NCI-H526 treated with DMSO at 0.1 percent for 48 hours (cell line): Measurements from ENCODE around the gene PIAS4.

Experiments
- DNase-seq: peaks from one replicate; lab custom pipeline; 2025; lab: John Stamatoyannopoulos, UW

PIAS4 gene

GRCh38 chr19:4023600-4024398 lies 16.3 kb downstream of the PIAS4 start:
- DNase-seq = no peak

- no peak for DNase-seq
These were observed 17.8 kb downstream of the PIAS4 start for GRCh38 chr19:4025317-4025716.

- DNase-seq = no peak
These were observed 19.6 kb downstream of the PIAS4 start for GRCh38 chr19:4027146-4027545.

GRCh38 chr19:4028334-4029246 lies 21.1 kb downstream of the PIAS4 start:
- no peak for DNase-seq

- no peak for DNase-seq
These were observed 21.7 kb downstream of the PIAS4 start for GRCh38 chr19:4029247-4029614.

GRCh38 chr19:4030552-4030951 lies 23.0 kb downstream of the PIAS4 start:
- DNase-seq = no peak

- no peak for DNase-seq
These were observed 23.4 kb downstream of the PIAS4 start for GRCh38 chr19:4030981-4031380.

GRCh38 chr19:4031420-4031819 lies 23.9 kb downstream of the PIAS4 start:
- DNase-seq = no peak

GRCh38 chr19:4032436-4032835 lies 24.9 kb downstream of the PIAS4 start:
- DNase-seq = no peak

- DNase-seq = no peak
These were observed 25.8 kb downstream of the PIAS4 start for GRCh38 chr19:4033028-4033956.

GRCh38 chr19:4034048-4035017 lies 26.8 kb downstream of the PIAS4 start:
- no peak for DNase-seq

GRCh38 chr19:4035018-4035566 lies 27.6 kb downstream of the PIAS4 start:
- no peak for DNase-seq

- no peak for DNase-seq
These were observed 28.0 kb downstream of the PIAS4 start for GRCh38 chr19:4035582-4035981.

GRCh38 chr19:4036576-4037300 lies 29.2 kb downstream of the PIAS4 start:
- DNase-seq = no peak

GRCh38 chr19:4037301-4037949 lies 29.9 kb downstream of the PIAS4 start:
- no peak for DNase-seq

- no peak for DNase-seq
These were observed 30.5 kb downstream of the PIAS4 start for GRCh38 chr19:4038057-4038456.

- no peak for DNase-seq
These were observed 31.3 kb downstream of the PIAS4 start for GRCh38 chr19:4038661-4039423.

GRCh38 chr19:4042064-4042730 lies 34.7 kb downstream of the PIAS4 start:
- no peak for DNase-seq
